ENCODE measurements around the gene DCLK1. TPM values are rescaled to one million over a fixed set of nuclear protein-coding genes. Genes with fewer than 3 reads are reported as not detected.

The DCLK1 gene
- total and polyA plus RNA-seq, 2 experiments from 2014 or later = 0.16 to 2.9 TPM

- no peaks in the 10 kb centered on the region for H3K9me3 ChIP-seq (ENCODE audit: low read depth)
- H2AFZ ChIP-seq = no peak overlapping the region
- no peaks in the 10 kb centered on the region for H3K36me3 ChIP-seq (replicated peaks; ENCODE audit: insufficient read depth, low read depth)
- TF ChIP-seq CTCF (IDR thresholded peaks at IDR 0.05; ENCODE audit: poor library complexity) = no peak
- no peak for TF ChIP-seq EZH2phosphoT487 (IDR thresholded peaks at IDR 0.05; ENCODE audit: low read depth, severe bottlenecking, unreplicated experiment)
- no peak for TF ChIP-seq EZH2 (IDR thresholded peaks at IDR 0.05; ENCODE audit: borderline replicate concordance)
- H3K4me2 ChIP-seq = no peak overlapping the region
- H3K79me2 ChIP-seq = no peaks in the 10 kb centered on the region
- no peak overlapping the region for H3K4me3 ChIP-seq
- no peak for DNase-seq (ENCODE audit: low spot score)
- no peaks in the 10 kb centered on the region for H3K4me1 ChIP-seq (ENCODE audit: insufficient read depth)
- no peaks in the 10 kb centered on the region for H4K20me1 ChIP-seq (ENCODE audit: insufficient read depth, poor library complexity, severe bottlenecking)
- H3K27me3 ChIP-seq = no peaks in the 10 kb centered on the region
- H3K9me2 ChIP-seq (replicated peaks; ENCODE audit: insufficient read depth) = no peaks in the 10 kb centered on the region
- H3K27ac ChIP-seq = no peak overlapping the region
Observed at GRCh38 chr13:36142735-36143134, 11.6 kb upstream of the DCLK1 start.

- H2AFZ ChIP-seq = no peak overlapping the region
- no peak for TF ChIP-seq EZH2 (IDR thresholded peaks at IDR 0.05; ENCODE audit: borderline replicate concordance)
- TF ChIP-seq EZH2phosphoT487 (IDR thresholded peaks at IDR 0.05; ENCODE audit: low read depth, severe bottlenecking, unreplicated experiment) = no peak
- no peak for TF ChIP-seq CTCF (IDR thresholded peaks at IDR 0.05; ENCODE audit: poor library complexity)
- no peak overlapping the region for H3K4me3 ChIP-seq
- no peaks in the 10 kb centered on the region for H3K4me1 ChIP-seq (ENCODE audit: insufficient read depth)
- H3K36me3 ChIP-seq (replicated peaks; ENCODE audit: insufficient read depth, low read depth) = no peaks in the 10 kb centered on the region
- H3K4me2 ChIP-seq = no peak overlapping the region
- H3K79me2 ChIP-seq = no peaks in the 10 kb centered on the region
- WGBS (ENCODE audit: low lambda C conversion rate, missing lambda C conversion rate) = 69% methylated on average over 2 of the region's 2 CpGs
- no peaks in the 10 kb centered on the region for H3K9me2 ChIP-seq (replicated peaks; ENCODE audit: insufficient read depth)
- DNase-seq (ENCODE audit: low spot score) = no peak
- H3K27me3 ChIP-seq = peaks cover 38% of the 10 kb centered on the region
- no peaks in the 10 kb centered on the region for H4K20me1 ChIP-seq (ENCODE audit: insufficient read depth, poor library complexity, severe bottlenecking)
- no peak overlapping the region for H3K27ac ChIP-seq
- no peaks in the 10 kb centered on the region for H3K9me3 ChIP-seq (ENCODE audit: low read depth)
Observed at GRCh38 chr13:36135876-36136275, 4.7 kb upstream of the DCLK1 start.

- H2AFZ ChIP-seq = no peak overlapping the region
- H3K9me2 ChIP-seq (replicated peaks; ENCODE audit: insufficient read depth) = no peaks in the 10 kb centered on the region
- TF ChIP-seq CTCF (IDR thresholded peaks at IDR 0.05; ENCODE audit: poor library complexity) (no peak), EZH2phosphoT487 (IDR thresholded peaks at IDR 0.05; ENCODE audit: low read depth, severe bottlenecking, unreplicated experiment) (no peak), EZH2 (IDR thresholded peaks at IDR 0.05; ENCODE audit: borderline replicate concordance) (no peak)
- WGBS (ENCODE audit: low lambda C conversion rate, missing lambda C conversion rate) = 27% methylated on average over 1 of the region's 1 CpG
- peaks cover 49% of the 10 kb centered on the region for H3K27me3 ChIP-seq
- H4K20me1 ChIP-seq (ENCODE audit: insufficient read depth, poor library complexity, severe bottlenecking) = no peaks in the 10 kb centered on the region
- H3K4me1 ChIP-seq (ENCODE audit: insufficient read depth) = no peaks in the 10 kb centered on the region
- DNase-seq (ENCODE audit: low spot score) = no peak
- H3K4me3 ChIP-seq = no peak overlapping the region
- H3K27ac ChIP-seq = no peak overlapping the region
- no peaks in the 10 kb centered on the region for H3K36me3 ChIP-seq (replicated peaks; ENCODE audit: insufficient read depth, low read depth)
- H3K9me3 ChIP-seq (ENCODE audit: low read depth) = no peaks in the 10 kb centered on the region
- no peak overlapping the region for H3K4me2 ChIP-seq
- no peaks in the 10 kb centered on the region for H3K79me2 ChIP-seq
Observed at GRCh38 chr13:36134632-36135031, 3.5 kb upstream of the DCLK1 start.

Measured in hepatocyte (in vitro differentiated cells).